GDM1 (cell line): Measurements from ENCODE around the gene ZFP90.
"Not testable (repeated sequence)": the region's sequence is repeated elsewhere in the genome, so short reads cannot be mapped to it uniquely, and the experiment has no call there.

Source experiments
- DNase-seq: peaks from one replicate; lab custom pipeline; 2025; lab: John Stamatoyannopoulos, UW

The ZFP90 gene

DNA sequence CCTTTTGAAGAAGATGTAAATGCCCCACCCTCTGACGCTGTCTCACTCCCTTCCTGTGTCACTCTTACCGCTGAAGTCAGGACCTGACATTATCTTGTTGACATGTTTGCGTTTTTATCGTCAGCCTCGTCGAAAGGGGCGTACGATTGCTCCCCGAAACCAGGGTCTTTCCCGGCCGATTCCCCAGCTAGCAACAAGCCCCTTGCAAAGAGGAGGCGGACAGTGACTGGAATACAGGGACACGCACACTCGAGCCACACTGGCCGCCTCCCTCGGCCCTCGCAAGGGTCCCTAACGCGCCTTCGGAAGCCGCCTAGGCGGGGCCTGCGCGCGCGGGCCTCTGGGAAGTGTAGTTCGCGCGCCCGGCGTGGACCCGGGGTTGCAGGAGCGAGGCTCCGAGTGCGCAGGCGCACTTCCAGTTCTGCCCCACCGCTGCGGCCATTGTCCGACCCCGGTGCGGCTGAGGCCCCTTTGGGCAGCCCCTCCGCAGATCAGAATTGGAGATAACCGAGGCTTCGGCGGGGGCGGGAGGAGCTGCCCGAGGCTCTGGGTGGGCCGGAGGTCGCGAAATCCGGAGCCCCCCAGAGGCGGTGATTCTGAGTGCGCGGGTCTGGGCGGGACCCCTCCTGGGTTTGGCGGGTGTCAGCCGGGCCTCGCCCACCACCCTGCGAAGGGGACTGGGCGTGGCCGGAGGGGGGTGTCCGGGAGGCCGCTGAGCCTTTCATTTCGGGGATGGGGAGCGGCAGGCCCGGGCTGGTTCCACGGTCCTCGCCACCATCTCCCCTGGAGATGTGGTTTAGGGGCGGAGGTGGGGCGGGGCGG lies at the start of gene ZFP90:
Gene ZFP90 (plus strand): TSS at position 412 of the 822 bp plus-strand sequence. CDS start 502 bp downstream, outside the sequence.
- DNase-seq: peak; percentile 60

DNA sequence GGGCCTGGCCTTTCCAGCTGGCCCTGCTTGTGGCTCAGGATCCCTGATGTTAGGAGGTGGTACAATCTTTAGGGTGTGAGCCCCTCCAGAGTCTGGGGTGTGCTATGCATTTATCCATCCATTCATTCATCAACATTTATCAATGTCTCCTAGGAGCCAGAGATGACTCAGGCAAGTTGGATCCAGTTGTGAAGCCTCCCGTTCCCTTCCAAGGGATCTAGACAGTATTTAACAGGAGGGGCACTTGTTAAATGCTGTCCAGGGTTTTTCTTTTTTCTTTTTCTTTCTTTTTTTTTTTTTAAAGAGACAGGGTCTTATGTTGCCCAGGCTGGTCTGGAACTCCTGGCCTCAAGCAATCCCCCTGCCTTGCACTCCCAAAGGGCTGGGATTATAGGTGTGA lies 48.7 kb upstream of the ZFP90 start:
- DNase-seq: no peak

DNA sequence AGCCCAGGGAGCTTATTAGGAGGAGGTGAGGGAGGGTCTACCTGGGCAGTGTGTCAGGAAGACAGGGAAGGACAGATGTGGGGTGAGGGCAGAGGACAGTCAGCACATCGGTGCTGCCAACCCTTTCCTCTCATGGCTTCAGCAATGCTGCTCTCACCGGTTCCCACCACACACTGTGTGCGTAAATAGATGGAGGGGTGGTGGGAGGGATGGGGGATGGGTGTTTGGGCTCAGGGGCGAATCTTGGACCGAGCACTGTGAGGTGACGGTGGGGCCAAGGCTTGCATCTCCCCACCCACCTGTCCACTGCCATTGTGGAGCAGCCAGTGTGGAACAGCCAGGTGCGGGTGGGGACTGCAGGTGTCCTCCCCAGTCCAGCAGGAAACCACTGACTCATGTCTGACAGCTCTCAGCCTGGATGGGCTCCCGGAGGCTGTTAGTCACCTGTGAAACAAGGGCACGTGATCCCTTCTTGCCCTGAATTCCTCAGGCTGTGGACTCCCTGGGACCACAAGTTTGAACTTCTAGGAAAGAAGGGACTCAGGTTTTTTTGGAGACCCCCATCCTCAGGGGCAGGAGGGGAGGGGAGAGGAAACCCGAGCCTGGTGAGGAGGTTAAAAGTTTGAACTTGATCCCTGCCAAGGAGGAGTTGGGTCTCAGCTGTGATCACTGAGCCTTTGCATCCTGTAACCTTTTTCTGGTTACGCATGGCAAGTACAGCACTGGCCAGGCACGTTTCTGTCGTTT lies 48.1 kb upstream of the ZFP90 start:
- no peak for DNase-seq

DNA sequence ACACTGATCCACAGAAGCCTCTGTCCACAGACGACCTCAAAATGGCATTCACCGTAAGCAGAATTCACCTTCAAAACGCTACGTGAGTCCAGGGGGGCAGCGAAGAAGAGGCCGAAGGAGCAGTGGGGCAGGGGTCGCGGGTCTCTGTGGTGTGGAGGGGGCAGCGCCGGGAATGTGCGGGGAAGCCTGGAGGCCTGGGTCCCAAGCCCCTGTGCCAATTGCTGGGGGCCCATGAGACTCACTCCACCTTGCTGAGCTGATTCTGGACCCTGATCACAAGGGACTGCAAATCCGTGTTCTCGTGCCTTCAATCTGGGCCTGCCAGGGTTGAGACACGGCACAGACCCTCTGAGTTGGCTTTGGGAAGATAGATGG lies 47.5 kb upstream of the ZFP90 start:
- DNase-seq: no peak

DNA sequence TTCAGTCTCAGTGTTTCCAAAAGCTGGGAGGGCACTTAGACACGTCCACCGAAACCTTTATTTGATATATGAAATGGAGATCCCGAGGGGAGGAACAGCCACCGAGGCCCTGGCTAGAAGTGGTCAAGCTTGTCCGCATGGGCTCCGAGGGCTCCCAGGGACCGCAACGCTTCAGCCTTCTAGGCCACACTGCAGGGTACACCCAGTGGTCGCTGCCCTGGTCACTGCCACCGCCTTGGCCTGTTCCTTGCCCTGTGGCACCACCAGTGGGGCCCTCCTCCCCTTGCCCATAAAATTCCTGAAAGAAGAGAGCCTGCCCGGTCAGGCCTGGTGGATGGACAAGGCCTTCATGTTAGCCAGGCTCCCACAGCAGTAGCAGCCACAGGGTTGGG lies 46.9 kb upstream of the ZFP90 start:
- DNase-seq: no peak

DNA sequence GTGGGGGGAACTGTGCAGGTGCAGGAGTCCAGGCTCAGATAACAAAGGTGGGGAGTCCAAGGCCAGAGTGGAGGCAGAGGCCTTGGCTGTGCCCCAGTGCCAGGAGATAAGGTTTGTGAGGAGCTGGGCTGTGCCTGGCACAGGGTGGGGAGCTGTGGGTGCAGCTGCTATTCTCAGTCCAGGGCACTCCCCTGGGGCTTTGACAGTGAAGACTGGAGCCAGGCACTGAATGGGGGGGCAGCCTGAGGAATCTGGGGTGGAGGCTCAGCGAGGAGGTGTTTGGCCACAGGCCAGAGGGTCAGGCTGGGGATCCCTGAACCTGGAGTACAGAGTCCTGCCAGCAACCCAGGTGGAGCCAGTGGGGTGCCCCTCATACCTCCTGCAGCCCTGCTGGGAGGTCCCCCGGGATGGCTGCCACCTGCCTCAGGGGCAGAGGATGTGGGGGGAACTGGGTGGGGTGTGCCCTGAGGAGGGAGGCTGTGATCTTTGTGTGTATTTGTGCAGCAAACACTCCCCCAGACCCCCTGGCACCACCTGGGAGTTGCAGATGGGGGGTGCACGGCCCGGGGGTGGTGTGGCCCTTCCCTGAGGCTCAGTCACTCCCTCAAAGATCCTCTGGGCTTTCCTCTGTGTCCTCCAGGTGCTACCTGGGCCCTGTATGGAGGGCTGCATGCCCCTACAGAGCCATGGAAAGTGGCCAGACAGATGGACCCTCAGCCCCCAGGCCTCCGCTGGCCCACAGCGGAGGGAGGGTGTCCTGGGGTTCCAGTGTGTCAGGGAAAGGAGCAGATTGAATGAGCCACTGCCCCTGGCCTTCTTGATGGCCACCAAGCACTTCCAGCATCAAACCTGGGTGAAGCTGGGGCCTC lies 46.3 kb upstream of the ZFP90 start:
- no peak for DNase-seq

DNA sequence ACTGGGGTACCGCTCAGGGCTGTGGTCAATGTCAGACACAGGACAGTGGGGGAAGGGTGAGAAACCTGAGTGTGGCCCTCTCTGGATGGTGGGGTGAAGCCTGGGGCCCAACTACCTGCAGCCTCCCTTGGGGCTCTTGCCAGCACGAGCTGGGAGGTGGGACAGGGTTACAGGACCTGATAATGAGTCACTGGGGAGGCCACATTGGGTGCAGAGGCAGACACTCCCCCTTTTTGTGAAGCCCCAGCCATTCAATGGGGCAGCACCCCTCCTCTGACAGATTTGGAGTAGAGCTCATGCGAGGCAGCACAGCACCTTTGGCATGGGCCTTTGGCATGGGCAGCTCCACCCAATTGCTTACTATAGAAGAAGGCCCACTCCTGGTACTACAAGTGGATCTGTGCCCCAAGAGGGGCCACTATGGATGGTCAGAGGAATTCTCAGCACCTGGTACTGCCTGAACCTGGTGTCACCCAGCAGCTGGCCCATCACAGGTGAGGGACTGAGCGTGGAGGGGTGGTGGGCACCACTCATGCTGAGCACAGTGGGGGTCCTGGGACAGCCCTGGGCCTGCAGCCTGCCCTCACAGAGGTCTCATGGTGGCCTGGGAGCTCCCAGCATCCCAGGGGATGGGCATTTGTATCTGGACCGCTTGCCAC lies 45.5 kb upstream of the ZFP90 start:
- no peak for DNase-seq

DNA sequence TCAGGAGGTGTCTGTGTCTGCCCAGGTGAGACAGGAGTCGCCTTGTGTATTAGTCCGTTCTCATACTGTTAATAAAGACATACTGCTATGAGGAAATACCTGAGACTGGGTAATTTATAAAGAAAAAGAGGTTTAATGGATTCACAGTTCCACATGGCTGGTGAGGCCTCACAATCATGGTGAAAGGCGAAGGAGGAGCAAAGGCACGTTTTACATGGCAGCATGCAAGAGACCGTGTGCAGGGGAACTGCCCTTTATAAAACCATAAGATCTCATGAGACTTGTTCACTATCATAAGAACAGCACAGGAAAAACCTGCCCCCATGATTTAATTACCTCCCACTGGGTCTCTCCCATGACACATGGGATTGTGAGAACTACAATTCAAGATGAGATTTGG lies 44.8 kb upstream of the ZFP90 start:
- DNase-seq: not testable (repeated sequence)

DNA sequence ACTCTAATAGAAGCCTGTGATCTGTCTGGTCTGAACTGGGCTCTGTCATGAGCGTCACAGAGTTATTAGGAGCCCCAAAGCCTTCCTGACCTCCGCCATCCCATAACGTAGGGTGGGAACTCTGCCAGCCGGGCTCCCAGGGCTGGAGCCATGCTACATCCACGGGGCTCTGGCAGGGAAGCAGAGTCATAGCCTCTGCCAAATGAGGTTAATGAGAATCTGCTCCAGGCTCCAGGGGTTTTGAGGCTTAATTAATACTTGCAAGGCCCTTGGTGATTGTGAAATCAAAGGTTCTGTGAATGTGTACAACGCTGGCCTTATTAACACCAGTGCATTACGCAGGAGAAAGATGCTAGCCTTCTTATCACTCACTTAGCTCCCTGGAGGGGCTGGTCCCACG lies 42.4 kb upstream of the ZFP90 start:
- no peak for DNase-seq

DNA sequence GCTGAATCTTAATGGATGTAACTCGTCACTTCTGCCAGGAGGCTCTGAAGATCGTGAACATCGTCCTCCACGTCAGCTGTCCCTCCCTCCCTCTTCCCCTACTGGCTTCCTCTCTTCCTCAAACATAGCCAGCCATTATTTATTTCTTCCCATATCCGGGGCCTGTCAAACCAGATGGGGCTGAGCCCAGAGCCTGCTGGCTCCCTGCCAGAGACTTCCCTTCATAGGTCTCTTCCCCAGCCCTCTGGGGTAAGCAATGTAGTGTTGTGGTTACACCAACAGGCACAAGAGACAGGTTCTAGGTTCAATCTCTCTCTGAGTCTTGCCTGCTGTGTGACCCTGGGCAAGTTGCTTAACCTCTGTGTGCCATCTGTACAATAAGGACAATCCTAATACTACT lies 40.1 kb upstream of the ZFP90 start:
- DNase-seq: no peak

DNA sequence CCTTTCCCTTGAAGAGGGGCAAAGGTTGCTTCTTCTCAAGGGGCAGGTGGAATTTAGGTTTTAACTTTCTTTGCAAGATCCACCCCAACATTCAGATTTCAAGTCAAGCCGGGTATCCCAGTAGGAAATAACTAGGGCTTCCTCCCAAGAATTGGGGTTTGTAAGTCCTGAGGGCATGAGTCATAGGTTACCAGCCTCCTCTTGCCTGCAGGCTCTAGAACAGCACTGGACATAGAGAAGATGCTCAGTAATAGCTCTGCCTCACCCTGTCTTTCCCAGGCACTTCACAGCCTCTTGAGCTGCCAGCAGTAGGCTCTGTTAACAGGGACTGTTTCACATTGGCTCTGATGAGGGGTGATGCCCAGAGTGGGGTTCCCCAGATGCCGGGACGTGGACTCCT lies 35.8 kb upstream of the ZFP90 start:
- DNase-seq: no peak

DNA sequence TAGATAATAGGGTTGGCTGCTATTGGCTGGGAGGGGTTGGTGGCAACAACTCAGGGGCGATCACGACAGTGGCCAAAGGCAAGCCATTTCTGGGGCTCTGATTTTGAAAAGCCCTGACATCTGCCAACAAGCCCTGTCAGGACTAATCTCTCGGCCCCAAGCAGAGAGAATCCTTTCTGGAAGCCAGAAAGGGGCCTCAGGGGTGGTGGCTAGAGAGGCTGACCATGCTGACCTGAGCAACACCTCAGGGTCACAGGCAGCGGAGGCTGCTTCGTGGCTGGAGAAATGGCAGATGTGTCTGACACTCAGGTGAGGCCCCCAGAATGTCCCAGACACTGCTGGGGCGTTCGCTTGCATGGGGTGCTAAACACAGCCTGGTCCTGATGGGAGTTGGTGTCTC lies 35.0 kb upstream of the ZFP90 start:
- no peak for DNase-seq

DNA sequence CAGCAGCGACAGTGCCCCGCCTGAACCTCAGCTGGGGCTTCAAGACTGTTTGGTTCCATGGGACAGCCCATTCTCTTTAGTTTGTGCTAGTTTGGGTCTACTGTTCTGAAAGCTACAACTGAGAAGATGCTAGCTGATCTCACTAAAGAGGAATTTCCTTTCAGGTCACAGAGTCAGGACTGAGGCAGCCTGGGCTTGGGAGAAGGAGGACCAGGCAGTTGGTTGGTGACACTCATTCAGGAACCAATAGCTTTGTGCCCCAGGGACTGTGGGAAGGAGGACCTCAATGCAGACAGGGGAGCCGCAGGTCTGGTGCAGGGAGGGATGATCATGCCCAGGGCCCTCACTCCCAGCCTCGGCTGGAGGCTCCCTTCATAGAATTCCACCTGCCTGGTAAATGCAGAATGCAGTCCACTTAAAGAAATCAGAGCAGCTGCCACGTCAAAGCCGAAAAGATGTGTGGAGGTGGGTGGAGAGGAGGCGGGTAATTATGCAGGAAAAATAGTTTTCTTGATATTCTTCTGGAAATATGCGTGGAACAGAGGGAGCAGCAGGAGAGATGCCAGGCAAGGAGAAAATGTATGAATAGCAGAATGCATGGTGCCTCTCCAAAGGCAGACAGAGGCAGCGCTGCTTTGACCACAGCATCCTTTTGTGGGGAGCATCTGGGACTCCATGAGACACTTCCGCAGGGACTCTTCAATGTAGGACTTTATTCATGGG lies 32.6 kb upstream of the ZFP90 start:
- no peak for DNase-seq

DNA sequence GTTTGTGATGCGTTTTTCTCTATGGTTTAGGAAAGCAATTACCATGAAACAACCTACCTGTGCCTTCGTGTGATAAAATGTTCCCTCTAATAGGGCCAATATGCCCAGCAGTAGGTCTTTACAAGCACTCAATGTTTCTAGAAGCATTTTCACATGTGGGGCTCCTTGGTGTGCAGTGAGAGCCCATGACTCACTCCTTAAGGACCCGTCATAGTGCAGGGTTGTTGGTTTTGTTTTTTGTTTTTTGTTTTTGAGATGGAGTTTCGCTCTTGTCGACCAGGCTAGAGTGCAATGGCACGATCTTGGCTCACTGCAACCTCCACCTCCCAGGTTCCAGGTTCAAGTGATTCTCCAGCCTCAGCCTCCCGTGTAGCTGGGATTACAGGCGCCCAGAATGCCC lies 31.1 kb upstream of the ZFP90 start:
- no peak for DNase-seq

DNA sequence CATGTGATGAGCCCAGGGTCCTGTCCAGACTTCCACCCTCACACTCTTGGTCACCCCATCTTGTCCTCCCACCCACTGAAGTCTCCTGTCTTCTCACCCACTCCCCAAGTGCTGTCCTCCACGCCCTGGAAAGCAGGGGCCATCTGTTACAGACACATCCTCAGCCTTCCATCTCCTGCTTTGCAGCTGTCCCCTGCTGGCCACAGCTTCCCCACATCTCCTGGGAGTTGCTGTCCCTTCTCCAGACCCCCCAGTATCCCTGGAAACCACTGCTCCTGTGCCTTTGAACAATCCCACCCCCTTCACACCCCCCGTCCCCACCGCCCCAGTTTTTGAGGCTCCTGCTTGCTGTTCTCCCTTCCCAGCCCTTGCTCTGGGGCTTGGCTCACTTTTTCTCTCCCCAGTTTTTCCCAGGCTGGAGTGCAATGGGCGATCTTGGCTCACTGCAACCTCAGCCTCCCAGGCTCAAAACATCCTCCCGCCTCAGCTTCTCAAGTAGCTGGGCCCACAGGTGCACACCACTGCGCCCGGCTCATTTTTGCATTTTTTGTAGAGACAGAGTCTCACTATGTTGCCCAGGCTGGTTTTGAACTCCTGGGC lies 30.4 kb upstream of the ZFP90 start:
- no peak for DNase-seq

DNA sequence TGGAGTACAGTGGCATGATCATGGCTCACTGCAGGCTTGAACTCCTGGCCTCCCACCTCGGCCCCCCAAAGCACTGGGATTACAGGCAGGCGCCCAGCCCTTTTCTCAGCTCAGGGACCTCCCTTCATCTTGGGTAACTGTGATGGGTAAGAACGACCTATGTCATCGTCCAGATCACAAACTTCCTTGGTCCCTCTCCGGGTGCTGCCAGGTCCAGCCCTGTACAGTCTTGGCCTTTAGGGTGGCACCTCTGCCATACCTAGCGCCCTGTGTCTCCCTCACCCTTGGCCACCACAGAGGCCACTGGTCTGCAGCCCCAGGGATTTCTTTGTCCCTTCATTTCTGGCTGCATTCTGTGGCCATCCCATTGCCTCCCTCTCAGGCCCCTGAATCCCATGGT lies 29.7 kb upstream of the ZFP90 start:
- no peak for DNase-seq

DNA sequence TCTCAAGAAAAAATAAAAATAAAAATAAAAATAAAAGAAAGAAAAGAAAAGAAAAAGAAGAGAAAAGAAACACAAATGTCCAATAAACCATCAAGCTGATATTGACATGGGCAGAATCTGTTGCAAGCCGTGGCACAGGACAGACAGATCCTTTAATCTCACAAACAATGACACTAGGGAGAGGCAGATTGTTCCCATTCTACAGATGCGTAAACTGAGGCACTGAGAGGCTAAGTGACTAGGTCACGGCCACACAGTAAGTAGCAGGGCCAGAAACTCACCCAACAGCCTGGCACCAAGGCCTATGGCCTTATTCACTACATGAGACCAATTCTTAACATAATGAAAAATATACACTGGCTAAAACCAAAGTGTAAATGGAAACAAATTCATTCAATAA lies 28.3 kb upstream of the ZFP90 start:
- no peak for DNase-seq

DNA sequence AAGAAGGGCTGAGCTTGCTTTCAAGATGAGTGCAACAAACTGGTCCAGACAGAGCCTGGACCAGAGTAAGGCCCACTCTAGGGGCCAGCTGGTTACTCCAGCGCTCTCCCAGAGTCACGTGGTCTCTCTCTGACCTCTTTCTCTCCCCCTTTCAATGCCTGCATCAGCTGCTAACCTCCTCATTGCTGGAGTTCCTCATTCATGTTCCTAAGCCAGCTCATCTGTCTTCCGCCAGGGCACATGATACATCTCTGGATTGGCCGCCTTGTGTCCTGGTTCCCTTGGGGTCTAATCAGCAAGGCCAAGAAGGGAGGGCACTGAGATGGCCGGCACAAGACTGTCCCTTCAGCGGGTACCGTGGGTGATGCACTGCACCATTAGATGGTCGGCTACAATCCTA lies 26.9 kb upstream of the ZFP90 start:
- no peak for DNase-seq

DNA sequence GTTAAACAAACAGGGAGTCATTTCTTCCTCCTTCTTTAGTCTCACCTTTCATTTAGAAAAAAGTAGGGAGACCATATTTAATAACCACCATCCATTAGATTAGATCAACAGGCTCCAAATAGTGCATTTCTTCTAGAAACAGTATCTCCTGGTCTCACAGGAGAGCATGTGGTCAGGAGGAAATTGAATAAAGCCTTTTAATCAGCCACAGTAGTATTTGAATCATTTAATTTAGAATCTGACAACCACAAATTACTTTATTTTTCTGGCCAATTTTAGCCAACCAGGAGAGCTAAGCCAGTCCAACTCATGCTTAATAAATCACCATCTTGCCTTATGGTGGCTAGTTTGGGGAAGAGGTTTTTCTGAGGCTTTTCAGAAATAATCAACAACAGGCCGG lies 26.3 kb upstream of the ZFP90 start:
- no peak for DNase-seq

DNA sequence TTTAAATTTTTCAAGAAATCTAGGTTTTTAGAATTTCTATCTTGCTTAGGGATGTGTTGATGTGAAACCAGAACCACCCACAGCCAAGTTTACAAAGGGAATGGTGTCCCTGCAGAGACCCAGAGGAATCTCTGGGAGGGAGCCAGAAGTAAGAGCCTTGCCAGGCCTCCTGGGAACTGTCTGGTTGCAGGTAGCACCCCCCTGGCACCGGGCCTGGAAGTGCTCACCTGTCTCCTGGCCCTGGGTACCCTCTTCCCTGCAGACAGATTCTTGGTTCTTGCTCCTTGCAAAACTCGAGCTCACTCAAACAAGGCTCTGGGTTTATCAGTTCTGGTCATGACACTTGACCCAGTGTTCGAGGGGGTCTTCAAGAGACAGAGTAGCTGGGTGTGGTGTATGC lies 24.6 kb upstream of the ZFP90 start:
- DNase-seq: no peak

DNA sequence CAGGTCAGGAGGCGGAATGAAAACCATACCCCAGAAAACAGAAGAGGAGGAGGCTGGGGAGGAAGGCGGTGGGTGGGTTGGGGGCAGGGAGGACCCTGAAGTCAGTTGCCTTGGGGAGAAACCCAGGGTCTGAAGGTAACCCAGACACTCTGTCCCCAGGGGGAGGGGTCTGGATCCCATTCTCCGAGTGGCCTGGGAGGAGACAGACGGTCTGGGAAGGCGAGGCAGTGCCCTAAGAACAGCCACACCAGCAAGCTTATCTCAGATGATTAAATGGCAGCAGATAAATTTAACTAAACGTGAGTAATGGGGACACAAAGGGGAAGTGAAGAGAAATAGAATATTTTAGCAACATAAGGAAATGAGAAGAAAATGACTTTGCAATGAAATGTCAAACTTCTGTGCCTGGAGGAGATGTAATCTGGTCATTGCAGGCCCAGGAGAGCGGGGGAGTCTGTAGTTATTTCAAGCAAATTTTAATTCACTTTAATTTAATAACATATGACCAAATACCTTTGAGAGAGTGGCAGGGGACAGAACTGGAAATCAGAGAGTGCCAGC lies 21.4 kb upstream of the ZFP90 start:
- no peak for DNase-seq
